HUES6 (cell line): ENCODE data around the gene ITGA3.
"Not testable (repeated sequence)": the region's sequence is repeated elsewhere in the genome, so short reads cannot be mapped to it uniquely, and the experiment has no call there.

Source experiments
- H3K27ac ChIP-seq: 2 replicates; pipeline ENCODE4 v1.7.0; 2013; ENCODE audit warnings: low read depth, mild to moderate bottlenecking, low read length, inconsistent platforms
- H3K27me3 ChIP-seq: 2 replicates; pipeline ENCODE4 v1.6.1; 2013; ENCODE audit warnings: low read length; ENCODE audit not compliant: control insufficient read depth, insufficient read depth
- H3K36me3 ChIP-seq: 2 replicates; pipeline ENCODE4 v1.6.1; 2013; ENCODE audit warnings: low read length; ENCODE audit not compliant: control insufficient read depth, insufficient read depth
- H3K4me1 ChIP-seq: 2 replicates; pipeline ENCODE4 v1.6.1; 2013; ENCODE audit warnings: low read length; ENCODE audit not compliant: control insufficient read depth, insufficient read depth
- H3K4me3 ChIP-seq: 2 replicates; pipeline ENCODE4 v1.5.1; 2013; ENCODE audit warnings: low read depth, low read length
- H3K9ac ChIP-seq: one replicate; pipeline ENCODE4 v1.6.1; 2013; ENCODE audit warnings: mild to moderate bottlenecking, low read length
- H3K9me3 ChIP-seq: 2 replicates; pipeline ENCODE4 v1.6.1; 2013; ENCODE audit warnings: low read depth, low read length; ENCODE audit not compliant: control insufficient read depth, insufficient read depth

Gene ITGA3

GRCh38 chr17:50061713-50062045 is 5.8 kb downstream of the ITGA3 start:
- H3K9ac ChIP-seq, H3K36me3 ChIP-seq, H3K4me3 ChIP-seq, H3K9me3 ChIP-seq, H3K27ac ChIP-seq: not testable (repeated sequence)
- Histone ChIP-seq H3K4me1 (peaks cover 25% of the 10 kb centered on the region), H3K27me3 (peaks cover 16% of the 10 kb centered on the region)

GRCh38 chr17:50062293-50063243 is 6.7 kb downstream of the ITGA3 start:
- Histone ChIP-seq H3K27me3 (peaks cover 7% of the 10 kb centered on the region), H3K9me3 (no peaks in the 10 kb centered on the region), H3K36me3 (no peaks in the 10 kb centered on the region), H3K4me1 (peaks cover 18% of the 10 kb centered on the region), H3K9ac (no peak overlapping the region), H3K27ac (no peak overlapping the region), H3K4me3 (no peak overlapping the region)

GRCh38 chr17:50063561-50064252 is 7.8 kb downstream of the ITGA3 start:
- no peak overlapping the region for H3K4me3 ChIP-seq
- no peaks in the 10 kb centered on the region for H3K27me3 ChIP-seq
- no peaks in the 10 kb centered on the region for H3K9me3 ChIP-seq
- no peak overlapping the region for H3K27ac ChIP-seq
- H3K4me1 ChIP-seq, result peaks cover 18% of the 10 kb centered on the region
- H3K36me3 ChIP-seq, result 0 out of 2 replicates have a peak, but pooled peaks cover 6% of the 10 kb centered on the region
- no peak overlapping the region for H3K9ac ChIP-seq

GRCh38 chr17:50064253-50065001 is 8.5 kb downstream of the ITGA3 start:
- Histone ChIP-seq H3K27ac (no peak overlapping the region), H3K36me3 (0 out of 2 replicates have a peak, but pooled peaks cover 6% of the 10 kb centered on the region)

GRCh38 chr17:50065056-50065455 is 9.1 kb downstream of the ITGA3 start:
- no peak overlapping the region for H3K27ac ChIP-seq
- H3K27me3 ChIP-seq, result no peaks in the 10 kb centered on the region
- H3K4me3 ChIP-seq, result no peak overlapping the region
- H3K9me3 ChIP-seq, result no peaks in the 10 kb centered on the region
- H3K36me3 ChIP-seq, result peaks cover 9% of the 10 kb centered on the region; the same call in 1 of the 2 replicates
- H3K9ac ChIP-seq, result no peak overlapping the region
- H3K4me1 ChIP-seq, result peaks cover 18% of the 10 kb centered on the region

More at GRCh38 chr17:50064253-50065001, 8.5 kb downstream of the ITGA3 start:
- H3K4me3 ChIP-seq, result no peak overlapping the region
- H3K4me1 ChIP-seq, result peaks cover 18% of the 10 kb centered on the region
- no peaks in the 10 kb centered on the region for H3K9me3 ChIP-seq
- no peaks in the 10 kb centered on the region for H3K27me3 ChIP-seq
- no peak overlapping the region for H3K9ac ChIP-seq

GRCh38 chr17:50066995-50067394 is 11.1 kb downstream of the ITGA3 start:
- H3K9ac ChIP-seq, result no peak overlapping the region
- H3K4me3 ChIP-seq, result no peak overlapping the region
- H3K27ac ChIP-seq, result no peak overlapping the region
- no peaks in the 10 kb centered on the region for H3K27me3 ChIP-seq
- H3K9me3 ChIP-seq, result no peaks in the 10 kb centered on the region
- H3K36me3 ChIP-seq, result peaks cover 23% of the 10 kb centered on the region
- H3K4me1 ChIP-seq, result peaks cover 18% of the 10 kb centered on the region

- no peaks in the 10 kb centered on the region for H3K9me3 ChIP-seq
- no peak overlapping the region for H3K27ac ChIP-seq
- peaks cover 23% of the 10 kb centered on the region for H3K36me3 ChIP-seq
- no peaks in the 10 kb centered on the region for H3K27me3 ChIP-seq
- H3K9ac ChIP-seq, result no peak overlapping the region
- no peak overlapping the region for H3K4me3 ChIP-seq
- H3K4me1 ChIP-seq, result peaks cover 12% of the 10 kb centered on the region
These were observed 12.1 kb downstream of the ITGA3 start for GRCh38 chr17:50067996-50068395.

- H3K9me3 ChIP-seq, result no peaks in the 10 kb centered on the region
- no peaks in the 10 kb centered on the region for H3K27me3 ChIP-seq
- no peak overlapping the region for H3K27ac ChIP-seq
- no peak overlapping the region for H3K4me3 ChIP-seq
- H3K4me1 ChIP-seq, result no peaks in the 10 kb centered on the region
- H3K36me3 ChIP-seq, result peaks cover 27% of the 10 kb centered on the region
- no peak overlapping the region for H3K9ac ChIP-seq
These were observed 15.2 kb downstream of the ITGA3 start for GRCh38 chr17:50070908-50071680.

GRCh38 chr17:50071692-50072091 is 15.8 kb downstream of the ITGA3 start:
- Histone ChIP-seq H3K4me3 (no peak overlapping the region), H3K9me3 (no peaks in the 10 kb centered on the region), H3K27me3 (no peaks in the 10 kb centered on the region), H3K36me3 (peaks cover 27% of the 10 kb centered on the region), H3K9ac (no peak overlapping the region), H3K27ac (no peak overlapping the region), H3K4me1 (no peaks in the 10 kb centered on the region)

GRCh38 chr17:50072130-50072529 is 16.2 kb downstream of the ITGA3 start:
- Histone ChIP-seq H3K27ac (no peak overlapping the region), H3K4me1 (0 out of 2 replicates have a peak, but pooled peaks cover 3% of the 10 kb centered on the region), H3K27me3 (no peaks in the 10 kb centered on the region), H3K9ac (no peak overlapping the region), H3K36me3 (peaks cover 28% of the 10 kb centered on the region), H3K4me3 (no peak overlapping the region), H3K9me3 (no peaks in the 10 kb centered on the region)
